Eye (tissue), 1 donor: ENCODE data around the gene CABP2.
"Not testable (repeated sequence)": the region's sequence is repeated elsewhere in the genome, so short reads cannot be mapped to it uniquely, and the experiment has no call there.

ENCODE experiments used
- DNase-seq: peaks from one replicate; pipeline ENCODE4 v3.0.0-alpha.2; 2015

The CABP2 gene

DNA sequence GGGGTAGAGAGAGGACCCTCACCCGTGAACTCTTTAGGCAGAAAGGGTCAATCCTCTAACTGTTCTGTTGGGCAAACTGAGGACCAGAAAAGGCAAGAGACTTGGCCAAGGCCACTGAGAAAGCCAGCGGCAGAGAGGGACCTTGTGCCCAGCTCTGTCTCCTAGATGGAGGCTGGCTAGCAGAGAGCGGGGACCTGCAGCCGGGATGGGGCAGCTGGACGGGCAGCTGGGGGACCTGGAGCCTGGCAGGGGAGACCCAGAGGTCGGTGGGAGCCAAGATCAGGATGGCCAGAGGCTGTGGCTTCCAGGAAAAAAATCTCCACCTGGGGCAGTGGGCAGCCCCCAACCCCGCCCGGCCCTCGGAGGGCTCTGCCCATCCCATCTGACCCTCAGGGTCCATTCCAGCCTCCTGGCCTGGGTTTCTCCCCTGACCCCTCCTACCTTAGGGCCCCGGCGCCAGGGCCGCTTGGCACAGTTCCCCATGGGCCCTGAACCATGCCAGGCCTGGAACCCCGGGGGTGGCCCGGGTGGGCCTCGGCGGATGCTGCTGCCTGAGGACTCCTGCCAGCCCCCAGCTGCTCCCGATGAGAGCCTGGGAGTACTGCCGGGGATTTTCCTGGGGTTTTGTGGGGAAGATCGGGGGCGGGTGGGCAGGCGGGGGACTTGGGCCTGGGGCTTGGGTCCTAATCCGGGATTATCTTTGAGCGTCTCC, at the start of gene CABP2:
Gene CABP2, minus strand, starts transcription at position 603 of the 712 bp plus-strand sequence. Its CDS starts 120 bp downstream, at position 483.
- no peak for DNase-seq

DNA sequence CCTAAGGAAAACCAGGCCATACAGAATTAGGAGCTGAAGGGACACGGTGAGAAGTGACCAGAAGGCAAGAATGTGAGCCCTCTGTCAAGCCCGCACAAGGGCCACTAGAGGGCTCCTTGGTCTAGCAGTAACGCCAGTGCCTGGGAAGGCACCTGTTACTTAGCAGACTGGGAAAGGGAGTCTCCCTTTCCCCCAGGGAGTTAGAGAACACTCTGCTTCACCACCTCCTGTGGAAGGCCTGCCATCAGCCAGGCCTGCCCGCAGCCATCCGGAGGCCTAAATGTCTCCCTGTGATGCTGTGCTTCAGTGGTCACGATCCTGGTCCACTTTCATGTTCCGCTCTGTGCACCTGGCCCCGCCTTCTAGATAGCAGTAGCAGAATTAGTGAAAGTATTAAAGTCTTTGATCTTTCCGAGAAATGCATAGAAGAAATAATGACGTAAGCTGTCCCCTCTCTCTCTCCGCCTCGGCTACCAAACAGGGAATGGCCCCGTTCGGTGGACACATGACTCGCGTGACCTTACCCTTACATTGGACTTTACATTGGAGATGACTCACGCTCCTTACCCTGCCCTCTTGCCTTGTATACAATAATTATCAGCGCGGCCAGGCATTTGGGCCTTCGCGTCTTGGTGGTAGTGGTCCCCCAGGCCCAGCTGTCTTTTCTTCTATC, 49.6 kb upstream of the CABP2 start:
- DNase-seq = peak; percentile 65

DNA sequence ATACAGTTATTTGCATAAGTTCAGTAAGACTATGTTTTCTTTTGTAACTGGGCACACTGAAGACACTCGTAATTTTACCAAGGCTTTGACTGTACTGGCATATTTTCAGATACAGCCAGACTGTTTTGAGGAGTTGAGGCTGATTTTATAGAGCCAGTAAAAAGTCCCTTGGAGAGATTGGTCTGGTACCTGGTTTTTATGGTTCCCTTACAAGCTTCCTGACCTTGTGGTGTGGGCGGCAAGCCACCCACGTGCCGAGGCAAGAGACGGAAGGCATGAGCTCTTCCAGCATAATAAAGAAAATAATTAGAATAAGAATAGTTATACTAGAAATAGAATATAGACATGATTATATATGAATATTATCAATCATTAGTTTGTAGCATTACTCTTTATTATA, 49.1 kb upstream of the CABP2 start:
- DNase-seq = no peak

DNA sequence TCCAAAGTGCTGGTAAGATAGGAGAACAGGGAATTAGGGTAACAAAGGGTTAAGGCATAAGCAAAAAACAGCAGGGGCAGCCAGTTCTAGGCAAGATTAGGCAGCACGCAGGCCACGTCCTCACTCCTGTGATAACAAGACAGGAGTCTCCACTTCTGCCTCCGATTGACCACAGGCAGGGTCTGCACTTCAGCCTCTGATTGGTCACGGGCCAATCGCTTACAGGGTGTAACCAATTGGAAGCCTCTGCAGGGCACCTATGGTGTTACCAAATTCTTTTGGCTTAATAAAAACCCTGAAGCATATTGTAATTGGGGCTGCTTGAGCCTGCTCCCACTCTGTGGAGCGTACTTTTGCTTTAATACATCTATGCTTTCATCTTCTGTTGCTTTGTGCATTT, 48.2 kb upstream of the CABP2 start:
- no peak for DNase-seq

DNA sequence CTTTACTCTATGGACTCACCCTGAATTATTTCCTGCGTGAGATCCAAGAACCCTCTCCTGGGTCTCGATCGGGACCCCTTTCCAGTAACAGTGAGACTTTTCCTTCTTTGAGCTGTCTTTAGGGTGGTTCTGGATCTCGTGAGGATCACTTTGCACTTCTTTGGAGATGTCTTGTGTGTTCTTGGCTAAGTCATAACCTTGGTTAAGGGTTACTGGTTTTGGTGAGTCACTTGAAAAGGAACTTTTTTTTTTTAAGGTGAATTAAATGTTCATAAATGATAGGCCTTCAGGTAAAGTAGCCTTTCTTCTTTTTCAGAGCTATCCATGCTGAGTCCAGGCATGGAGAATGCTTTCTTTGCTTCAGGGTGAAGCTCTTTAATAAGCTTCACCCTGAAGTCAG, 41.0 kb upstream of the CABP2 start:
- DNase-seq = no peak

DNA sequence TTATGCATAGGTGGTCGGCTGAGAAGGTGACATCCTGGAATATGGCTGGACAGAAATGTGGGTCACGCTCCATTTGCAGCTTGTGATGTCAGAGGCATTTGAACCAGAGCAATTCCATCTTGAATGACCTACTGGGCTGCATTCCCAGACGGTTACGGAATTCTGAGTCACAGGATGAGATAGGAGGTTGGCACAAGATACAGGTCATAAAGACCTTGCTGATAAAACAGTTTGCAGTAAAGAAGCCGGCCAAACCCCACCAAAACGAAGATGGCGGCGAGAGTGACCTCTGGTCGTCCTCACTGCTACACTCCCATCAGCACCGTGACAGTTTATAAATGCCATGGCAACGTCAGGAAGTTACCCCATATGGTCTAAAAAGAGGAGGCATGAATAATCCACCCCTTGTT, 40.5 kb upstream of the CABP2 start:
- not testable (repeated sequence) for DNase-seq

DNA sequence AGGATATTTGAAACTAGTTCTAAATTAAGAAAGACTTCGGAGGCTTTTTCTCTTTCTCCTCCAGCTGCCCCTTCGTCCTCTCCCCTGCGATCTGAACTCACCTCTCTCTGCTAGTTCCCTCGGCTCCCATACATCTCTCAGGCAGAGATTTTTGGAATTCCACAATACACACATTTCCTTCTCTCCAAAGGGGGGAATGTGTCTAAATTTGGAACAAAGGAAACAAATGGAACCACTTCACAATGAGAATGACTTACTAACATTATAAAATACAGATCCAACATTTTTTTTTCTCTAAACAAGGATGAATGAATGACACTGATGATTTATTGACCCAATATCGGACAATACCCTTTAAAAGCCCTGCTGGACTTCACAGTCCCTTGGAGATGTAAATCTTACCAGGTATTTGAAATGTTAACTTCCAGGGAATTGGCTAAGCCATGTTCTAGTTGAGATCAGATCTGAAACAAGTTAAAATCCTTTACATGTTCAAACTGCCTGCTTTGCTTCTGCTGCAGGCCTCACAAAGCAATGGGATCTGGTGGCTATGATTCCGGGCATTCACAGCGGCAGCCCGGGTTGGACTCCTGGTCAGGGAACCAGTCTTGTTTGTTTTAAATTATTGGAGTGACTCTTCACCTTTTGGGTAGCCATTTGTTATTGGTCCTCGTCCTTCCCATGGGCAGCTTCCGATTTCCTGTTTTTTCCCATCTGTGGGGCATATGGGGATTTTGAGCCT, 39.9 kb upstream of the CABP2 start:
- DNase-seq = no peak

DNA sequence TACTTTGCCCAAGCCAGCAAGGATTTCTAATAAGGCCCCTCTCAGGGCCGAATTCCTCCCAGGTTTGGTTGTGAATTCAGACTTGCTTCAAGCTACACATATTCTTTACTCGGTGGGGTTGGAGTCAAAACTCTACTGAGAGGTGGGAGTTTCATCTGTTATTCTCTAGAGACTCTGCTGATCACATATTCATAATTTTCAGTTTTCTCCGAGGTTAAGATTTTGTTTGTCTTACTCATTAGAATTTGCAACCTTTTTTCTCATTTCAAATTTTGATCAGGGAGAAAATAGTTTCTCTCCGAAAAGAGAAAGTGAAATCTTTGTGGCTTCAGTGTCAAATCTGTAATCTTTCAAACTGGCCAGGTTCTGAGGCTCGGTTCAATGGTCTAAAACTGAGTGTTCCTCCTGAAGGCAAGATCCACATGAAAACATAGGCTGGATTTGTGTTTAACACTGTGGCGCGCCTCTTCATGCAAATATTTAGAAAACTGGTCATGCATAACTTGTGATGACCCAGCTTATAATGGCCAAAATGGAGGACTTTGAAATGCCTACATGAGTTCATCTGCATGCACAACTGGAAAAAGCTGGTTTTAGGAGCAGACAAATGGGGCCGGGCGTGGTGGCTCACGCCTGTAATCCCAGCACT, 38.8 kb upstream of the CABP2 start:
- DNase-seq = no peak

DNA sequence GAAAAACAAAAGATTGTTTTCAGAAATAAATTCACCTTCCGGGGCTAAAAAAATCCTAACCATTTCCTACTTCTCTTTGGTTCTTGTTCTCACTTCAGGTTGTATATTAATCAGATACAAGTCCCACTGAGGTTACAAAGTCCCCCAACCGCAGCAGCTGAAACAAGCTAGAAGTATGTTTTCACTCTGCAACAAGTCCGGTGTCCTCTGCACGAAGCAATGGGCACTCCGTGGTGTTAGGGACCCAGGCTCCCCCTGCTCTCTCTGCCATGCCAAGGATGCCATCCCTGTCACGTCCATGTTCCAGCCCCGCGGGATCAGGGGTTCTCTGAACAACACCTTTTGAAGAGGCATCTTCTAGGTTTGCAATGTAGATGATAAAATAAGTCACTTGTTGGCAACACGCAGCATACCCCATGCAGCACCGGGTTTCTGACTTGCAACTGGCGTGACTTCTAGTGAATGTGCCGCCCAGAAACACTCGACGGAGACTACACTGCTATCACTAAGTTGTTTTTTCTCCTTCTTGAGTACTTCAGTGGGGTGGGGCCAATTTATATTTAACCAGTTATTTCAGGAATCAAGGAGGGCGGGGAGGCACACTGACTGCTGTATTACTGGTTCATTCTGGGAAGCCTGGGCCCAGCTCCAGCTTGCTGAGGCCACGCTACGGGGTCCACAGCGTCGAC, 35.0 kb upstream of the CABP2 start:
- no peak for DNase-seq

DNA sequence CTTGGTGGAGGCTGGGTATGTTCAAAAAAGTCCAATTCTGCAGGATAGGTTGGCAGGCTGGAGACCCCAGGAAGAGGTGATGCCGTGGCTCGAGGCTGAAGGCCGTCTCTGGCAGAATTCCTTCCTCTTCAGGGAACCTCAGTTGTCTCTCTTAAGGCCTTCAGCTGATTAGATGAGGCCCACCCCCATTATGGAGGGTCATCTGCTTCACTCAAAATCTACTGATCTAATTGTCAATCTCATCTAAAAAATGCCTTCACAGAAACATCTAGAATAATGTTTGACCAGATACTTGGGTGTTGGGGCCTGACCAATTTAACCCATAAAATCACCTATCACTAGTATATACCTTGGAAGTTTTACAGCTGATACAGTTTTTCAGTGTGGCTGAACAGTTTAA, 33.0 kb upstream of the CABP2 start:
- DNase-seq = no peak

DNA sequence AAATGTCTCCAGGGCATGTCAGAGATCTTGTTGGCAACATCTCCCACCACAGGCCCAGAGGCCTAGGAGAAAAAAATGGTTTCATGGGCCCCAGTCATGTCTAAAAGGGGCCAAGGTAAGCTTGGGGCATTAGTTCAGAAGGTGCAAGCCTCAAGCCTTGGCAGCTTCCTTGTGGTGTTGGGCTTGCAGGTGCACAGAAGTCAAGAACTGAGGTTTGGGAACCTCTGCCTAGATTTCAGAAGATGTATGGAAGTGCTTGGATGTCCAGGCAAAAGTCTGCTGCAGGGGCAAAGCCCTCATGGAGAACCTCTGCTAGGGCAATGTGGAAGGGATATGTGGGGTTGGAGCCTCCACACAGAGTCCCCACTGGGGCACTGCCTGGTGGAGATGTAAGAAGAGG, 28.5 kb upstream of the CABP2 start:
- DNase-seq = not testable (repeated sequence)

DNA sequence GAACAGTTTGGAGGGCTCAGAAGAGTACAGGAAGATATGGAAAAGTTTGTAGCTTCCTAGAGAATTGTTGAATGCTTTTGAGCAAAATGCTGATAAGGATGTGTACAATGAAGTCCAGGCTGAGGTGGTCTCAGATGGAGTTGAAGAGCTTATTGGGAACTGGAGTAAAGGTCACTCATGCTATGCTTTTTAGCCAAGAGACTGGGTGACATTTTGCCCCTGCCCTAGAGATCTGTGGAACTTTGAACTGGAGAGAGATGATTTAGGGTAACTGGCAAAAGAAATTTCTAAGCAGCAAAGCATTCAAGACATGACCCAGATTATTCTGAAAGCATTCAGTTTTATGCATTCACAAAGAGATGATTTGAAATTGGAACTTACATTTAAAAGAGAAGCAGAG, 27.9 kb upstream of the CABP2 start:
- no peak for DNase-seq

DNA sequence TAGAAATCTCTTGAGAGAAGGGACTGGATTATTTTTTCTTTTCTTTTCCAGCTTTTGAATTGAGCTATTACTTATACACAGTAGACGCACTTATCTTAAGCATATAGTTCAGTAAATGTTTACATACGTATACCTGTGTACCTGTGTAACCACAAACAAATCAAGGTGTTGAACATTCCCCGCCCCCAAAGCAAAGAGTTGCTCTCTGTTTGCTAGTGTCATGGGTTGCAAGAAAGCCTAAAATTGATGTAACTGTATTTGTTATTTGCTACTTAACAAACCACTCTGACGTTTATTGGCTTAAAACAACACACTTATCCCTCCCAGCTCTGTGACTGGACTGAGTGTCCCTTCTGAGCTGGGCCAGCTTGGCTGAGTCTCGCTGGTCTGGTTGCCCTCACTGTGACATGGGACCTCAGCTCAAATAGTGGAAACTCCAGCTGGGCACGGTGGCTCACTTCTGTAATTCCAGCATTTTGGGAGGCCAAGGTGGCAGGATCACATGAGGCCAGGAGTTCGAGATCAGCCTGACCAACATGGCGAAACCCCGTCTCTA, 25.4 kb upstream of the CABP2 start:
- DNase-seq = no peak

DNA sequence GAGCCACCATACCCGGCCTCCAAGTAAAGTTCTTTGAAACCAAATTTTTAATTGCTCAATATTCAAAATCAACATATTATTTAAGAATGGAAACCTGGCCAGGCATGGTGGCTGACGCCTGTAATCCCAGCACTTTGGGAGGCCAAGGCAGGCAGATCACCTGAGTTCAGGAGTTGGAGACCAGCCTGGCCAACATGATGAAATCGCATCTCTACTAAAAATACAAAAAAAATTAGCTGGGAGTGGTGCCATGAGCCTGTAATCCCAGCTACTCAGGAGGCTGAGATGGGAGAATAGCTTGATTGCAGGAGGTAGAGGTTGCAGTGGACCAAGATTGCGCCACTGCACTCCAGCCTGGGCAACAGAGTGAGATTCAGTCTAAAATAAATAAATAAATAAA, 24.9 kb upstream of the CABP2 start:
- DNase-seq = not testable (repeated sequence)

DNA sequence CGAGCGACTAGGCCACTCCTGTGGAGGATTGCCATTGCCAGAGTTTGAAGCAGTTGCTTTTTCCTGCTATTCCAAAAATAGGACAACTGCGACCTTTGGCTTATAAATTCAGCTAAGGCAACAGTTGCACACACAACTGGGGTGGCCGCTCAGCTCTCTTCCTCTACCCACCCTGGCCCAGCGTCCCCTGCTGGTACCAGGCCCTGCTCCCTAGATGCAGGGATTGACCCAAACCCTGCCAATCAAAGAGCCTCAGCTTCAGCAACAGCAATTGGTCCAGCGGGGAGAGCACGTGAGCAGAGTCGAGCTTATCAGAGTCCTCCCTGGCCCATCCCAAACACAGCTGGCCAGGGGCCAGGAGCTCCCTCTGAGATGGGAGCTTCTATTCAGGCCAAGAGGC, 22.0 kb upstream of the CABP2 start:
- DNase-seq = no peak

DNA sequence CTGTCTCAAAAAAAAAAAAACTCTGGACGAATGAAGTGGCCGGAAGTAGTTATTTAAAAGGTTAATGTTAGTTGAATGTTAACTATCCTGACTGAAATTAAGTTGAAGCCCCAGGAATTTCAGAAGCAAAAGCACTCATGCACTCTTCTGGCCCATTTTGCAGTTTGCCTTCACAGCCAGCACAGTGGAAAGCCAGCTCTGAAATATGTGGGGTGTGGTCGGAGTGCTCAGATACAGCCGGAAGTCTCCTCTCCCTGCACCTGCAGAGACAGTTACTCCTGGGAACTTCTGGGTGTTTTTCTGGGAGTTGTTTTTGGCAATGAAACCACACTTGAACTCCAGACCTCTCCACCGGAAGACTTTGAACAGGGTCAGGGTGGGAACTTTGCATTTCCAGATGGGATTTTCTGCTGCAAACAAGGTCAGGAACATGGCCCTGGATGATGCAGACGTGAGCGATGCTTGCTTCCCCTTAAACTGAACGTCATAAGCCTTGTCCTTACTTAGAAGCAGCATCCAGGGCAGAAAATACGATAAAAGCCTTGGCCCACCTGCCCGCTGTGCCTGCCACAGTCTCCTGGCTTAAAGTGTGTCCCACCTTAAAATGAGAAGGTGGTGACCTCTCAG, 21.5 kb upstream of the CABP2 start:
- no peak for DNase-seq

DNA sequence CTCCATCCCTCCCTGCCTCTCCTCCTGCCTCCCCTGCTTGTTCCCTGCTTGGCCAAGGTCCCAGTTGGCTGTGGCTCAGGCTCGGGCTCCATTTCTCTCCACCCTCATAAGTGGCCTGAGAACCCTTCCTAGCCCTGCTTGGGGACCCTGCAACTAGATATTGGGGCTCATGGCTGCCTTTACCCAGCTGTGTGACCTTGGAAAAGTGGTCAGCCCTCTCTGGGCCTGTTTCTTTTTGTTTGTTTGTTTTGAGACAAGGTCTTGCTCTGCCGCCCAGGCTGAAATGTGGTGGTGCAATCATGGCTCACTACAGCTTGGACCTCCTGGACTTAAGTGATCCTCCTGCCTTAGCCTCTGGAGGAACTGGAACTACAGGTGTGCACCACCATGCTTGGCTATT, 20.3 kb upstream of the CABP2 start:
- DNase-seq = no peak

DNA sequence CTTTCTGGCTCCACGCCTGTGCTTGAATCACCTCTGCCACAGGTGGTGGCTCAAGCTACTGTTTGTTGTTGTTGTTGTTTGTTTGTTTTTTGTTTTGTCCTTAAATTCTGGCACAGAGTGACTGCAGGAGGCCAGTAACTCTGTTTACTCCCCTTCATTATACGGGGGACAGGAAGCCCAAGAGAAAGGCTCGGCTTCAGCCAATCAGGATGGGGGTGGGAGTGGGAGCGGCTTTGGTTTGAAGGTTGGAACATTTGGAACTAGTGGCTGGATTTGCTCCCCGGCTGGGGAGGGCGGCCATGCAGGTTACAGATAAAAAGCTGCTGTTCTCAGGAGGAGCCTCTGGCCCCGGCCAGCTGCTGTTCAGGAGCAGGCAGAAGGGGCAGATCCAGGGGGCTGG, 19.7 kb upstream of the CABP2 start:
- DNase-seq = no peak

DNA sequence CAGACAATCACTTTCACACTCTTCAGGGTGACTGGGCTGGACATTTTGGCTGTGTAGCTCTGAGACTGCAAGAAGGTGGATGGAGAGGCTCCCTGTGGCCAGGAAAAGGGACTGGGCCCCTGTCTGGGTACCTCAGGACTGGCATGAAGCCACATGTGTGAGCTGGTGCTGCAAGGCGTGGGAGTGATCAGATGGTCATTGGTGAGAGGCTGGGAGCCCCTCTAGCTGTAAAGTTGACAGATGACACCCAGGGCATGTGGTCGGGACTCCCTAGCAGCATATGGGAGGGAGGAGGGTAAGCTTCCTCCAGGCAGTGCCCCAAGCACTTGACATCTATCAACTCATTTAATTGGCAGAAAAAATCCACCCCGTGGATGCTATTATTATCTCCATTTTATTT, 18.9 kb upstream of the CABP2 start:
- no peak for DNase-seq

DNA sequence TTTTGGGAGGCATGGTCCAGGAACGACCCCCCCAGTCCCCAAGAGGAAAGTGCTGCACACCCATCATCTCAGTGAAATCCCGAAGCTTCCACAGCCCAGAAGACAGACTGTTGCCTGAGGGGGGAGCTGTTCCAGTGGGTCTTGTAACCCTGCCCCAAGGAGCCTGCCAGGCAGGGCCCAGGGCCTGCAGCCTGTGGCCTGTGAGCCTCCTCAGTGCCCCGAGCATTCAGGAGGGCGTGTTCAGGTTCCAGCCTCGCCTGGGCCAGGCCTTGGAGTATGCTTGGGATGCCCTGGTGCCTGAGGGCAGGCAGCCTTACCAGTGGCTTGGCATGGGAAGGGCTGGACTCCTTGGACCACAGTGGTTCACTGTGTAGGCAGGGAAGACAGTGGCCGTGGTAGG, 18.0 kb upstream of the CABP2 start:
- no peak for DNase-seq

DNA sequence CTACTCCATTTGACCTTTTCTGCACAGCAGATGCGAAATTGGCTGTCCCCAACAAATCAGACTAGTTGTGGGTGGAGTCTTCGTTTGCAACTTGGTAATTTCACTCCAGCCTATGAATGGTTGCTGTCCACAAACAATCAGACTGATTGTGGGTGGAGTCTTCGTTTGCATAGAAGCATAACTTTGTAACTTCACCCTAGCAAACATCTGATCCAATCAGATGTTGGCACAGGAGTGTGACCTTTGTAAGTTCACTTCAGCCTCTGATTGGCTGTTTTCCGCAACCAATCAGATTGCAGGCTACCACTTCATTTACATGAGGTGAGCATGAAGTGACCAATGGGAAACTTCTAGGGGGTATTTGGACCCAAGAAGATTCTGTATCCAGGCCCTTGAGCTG, 16.3 kb upstream of the CABP2 start:
- no peak for DNase-seq
